ENCODE measurements around the gene DMXL1. TPM values are rescaled to one million over a fixed set of nuclear protein-coding genes. Genes with fewer than 3 reads are reported as not detected.
"Not testable (repeated sequence)": the region's sequence is repeated elsewhere in the genome, so short reads cannot be mapped to it uniquely, and the experiment has no call there.

DMXL1 gene
- total RNA-seq, 1 donor from 2014 or later = 120 TPM

GRCh38 chr5:119071561-119071995 is 691 bp downstream of the DMXL1 start:
- no peak for DNase-seq

- no peak for DNase-seq
Observed at GRCh38 chr5:119072496-119072895, 1.6 kb downstream of the DMXL1 start.

GRCh38 chr5:119073746-119074337 is 3.0 kb downstream of the DMXL1 start:
- DNase-seq = not testable (repeated sequence)

- DNase-seq = no peak
Observed at GRCh38 chr5:119074419-119074818, 3.5 kb downstream of the DMXL1 start.

- DNase-seq = not testable (repeated sequence)
Observed at GRCh38 chr5:119075269-119075668, 4.4 kb downstream of the DMXL1 start.

- no peak for DNase-seq
Observed at GRCh38 chr5:119076080-119076479, 5.2 kb downstream of the DMXL1 start.

GRCh38 chr5:119077444-119077843 is 6.6 kb downstream of the DMXL1 start:
- no peak for DNase-seq

- no peak for DNase-seq
Observed at GRCh38 chr5:119078071-119078846, 7.4 kb downstream of the DMXL1 start.

- DNase-seq = no peak
Observed at GRCh38 chr5:119078861-119079260, 8.0 kb downstream of the DMXL1 start.

GRCh38 chr5:119079318-119079921 is 8.5 kb downstream of the DMXL1 start:
- DNase-seq = no peak

- DNase-seq = no peak
Observed at GRCh38 chr5:119080936-119081335, 10.0 kb downstream of the DMXL1 start.

- no peak for DNase-seq
Observed at GRCh38 chr5:119082691-119083090, 11.8 kb downstream of the DMXL1 start.

GRCh38 chr5:119083679-119084078 is 12.8 kb downstream of the DMXL1 start:
- no peak for DNase-seq

- no peak for DNase-seq
Observed at GRCh38 chr5:119088438-119088837, 17.6 kb downstream of the DMXL1 start.

- DNase-seq = no peak
Observed at GRCh38 chr5:119095611-119096010, 24.7 kb downstream of the DMXL1 start.

- DNase-seq = no peak
Observed at GRCh38 chr5:119105971-119106370, 35.1 kb downstream of the DMXL1 start.

- DNase-seq = no peak
Observed at GRCh38 chr5:119112151-119112550, 41.3 kb downstream of the DMXL1 start.

GRCh38 chr5:119117237-119117636 is 46.4 kb downstream of the DMXL1 start:
- no peak for DNase-seq

- DNase-seq = no peak
Observed at GRCh38 chr5:119118000-119118399, 47.1 kb downstream of the DMXL1 start.

GRCh38 chr5:119120893-119121292 is 50.0 kb downstream of the DMXL1 start:
- no peak for DNase-seq

GRCh38 chr5:119122474-119122873 is 51.6 kb downstream of the DMXL1 start:
- not testable (repeated sequence) for DNase-seq

- no peak for DNase-seq
Observed at GRCh38 chr5:119123280-119123679, 52.4 kb downstream of the DMXL1 start.

- DNase-seq = no peak
Observed at GRCh38 chr5:119129770-119130169, 58.9 kb downstream of the DMXL1 start.
